ENCODE results near the gene RNASE3. TPM values are rescaled to one million over a fixed set of nuclear protein-coding genes. Genes with fewer than 3 reads are reported as not detected.
"Not testable (repeated sequence)": the region's sequence is repeated elsewhere in the genome, so short reads cannot be mapped to it uniquely, and the experiment has no call there.

The RNASE3 gene
- not detected for total RNA-seq

DNA sequence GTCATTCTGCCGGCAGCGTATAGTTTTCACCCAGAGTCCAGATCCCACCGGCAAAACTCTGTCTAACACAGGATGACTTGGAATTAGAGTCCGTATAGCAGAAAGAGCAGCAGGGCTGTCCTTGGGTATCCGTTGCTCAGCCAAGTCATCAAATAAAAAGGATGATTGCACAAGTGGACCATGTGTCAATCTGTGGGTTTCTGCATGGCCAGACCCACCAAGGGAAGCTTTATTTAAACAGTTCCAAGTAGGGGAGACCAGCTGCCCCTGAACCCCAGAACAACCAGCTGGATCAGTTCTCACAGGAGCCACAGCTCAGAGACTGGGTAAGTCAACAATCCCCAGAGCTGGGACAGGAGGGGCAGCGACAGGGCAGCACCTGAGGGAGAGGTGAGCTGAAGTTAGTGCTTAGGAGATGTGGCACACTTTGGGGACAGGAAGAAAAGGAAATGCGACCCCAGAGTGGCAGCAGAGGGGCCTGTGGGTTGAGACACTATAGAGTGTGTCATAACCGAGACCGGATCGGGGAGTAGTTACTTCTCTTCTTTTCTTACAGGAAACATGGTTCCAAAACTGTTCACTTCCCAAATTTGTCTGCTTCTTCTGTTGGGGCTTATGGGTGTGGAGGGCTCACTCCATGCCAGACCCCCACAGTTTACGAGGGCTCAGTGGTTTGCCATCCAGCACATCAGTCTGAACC is at the start of gene RNASE3:
RNASE3 (plus strand) TSS at position 260 of the 700 bp plus-strand sequence; CDS start at position 562, 302 bp downstream.
- CTCF ChIA-PET: interaction anchor here (1.6 kb wide), 1 partner anchor 80 kb away, joined by 4 read pairs; no protein-coding TSS in a partner anchor
- H3K4me3 Mint-ChIP-seq; H3K27ac Mint-ChIP-seq; H3K36me3 Mint-ChIP-seq (ENCODE audit: low read depth); DNase-seq; POLR2A ChIA-PET; H3K9me3 Mint-ChIP-seq; H3K4me1 Mint-ChIP-seq: not testable (repeated sequence)
- peaks cover 35% of the 10 kb centered on the region for H3K27me3 Mint-ChIP-seq

DNA sequence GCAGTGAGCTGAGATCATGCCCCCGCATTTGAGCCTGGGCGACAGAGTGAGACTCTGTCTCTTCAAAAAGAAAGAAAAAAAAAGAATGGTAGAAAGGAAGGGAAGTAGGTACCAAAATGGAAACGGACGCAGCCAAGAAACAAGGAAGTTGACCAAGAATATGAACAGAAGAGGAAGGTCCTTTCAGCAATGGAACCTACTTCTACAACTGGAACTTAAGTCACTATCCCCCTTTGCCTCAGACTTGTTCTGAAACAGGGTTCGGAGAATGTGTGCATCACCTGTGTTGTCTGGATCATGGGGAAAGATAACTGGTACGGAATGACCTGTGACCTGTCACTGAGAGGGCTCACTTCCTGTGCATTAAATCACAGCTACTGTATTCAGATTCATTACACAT is 44.6 kb upstream of the RNASE3 start:
- H3K9me3 Mint-ChIP-seq: no peaks in the 10 kb centered on the region
- no peak overlapping the region for H3K27ac Mint-ChIP-seq
- CTCF ChIA-PET: interaction anchor here (0.6 kb wide), 1 partner anchor 85 kb away, joined by 3 read pairs; no protein-coding TSS in a partner anchor

DNA sequence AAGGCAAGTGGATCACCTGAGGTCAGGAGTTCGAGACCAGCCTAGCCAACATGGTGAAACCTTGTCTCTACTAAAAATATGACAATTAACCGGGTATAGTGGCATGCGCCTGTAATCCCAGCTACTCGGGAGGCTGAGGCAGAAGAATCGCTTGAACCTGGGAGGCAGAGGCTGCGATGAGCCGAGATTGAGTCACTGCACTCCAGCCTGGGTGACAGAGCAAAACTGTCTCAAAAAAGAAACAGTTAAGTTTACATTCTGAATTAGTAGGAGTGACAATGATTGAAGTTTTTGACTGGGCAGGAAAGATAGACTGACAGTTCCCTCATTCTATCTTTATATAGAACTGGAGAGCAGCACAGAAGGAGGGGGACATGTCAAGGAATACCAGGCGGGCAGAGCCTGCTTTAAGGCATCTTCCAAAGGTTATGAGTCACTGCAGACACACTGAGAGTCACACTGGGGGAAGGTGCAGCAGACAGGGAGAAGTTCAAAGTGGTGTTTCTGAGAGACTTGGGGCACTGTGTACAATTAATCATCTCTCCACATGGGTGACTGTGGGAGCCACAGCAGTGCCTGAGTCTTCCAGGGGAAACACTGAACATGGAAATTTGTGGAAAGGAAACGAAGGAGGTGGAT is 42.8 kb upstream of the RNASE3 start:
- Mint-ChIP-seq H3K36me3 (ENCODE audit: low read depth) (no peaks in the 10 kb centered on the region), H3K27ac (no peak overlapping the region), H3K9me3 (no peaks in the 10 kb centered on the region), H3K4me1 (no peaks in the 10 kb centered on the region), H3K27me3 (peaks cover 15% of the 10 kb centered on the region), H3K4me3 (no peak overlapping the region)
- POLR2A ChIA-PET: interaction anchor here (1.1 kb wide), 1 partner anchor 11 kb away, joined by 3 read pairs; no protein-coding TSS in a partner anchor
- CTCF ChIA-PET: interaction anchor here (0.9 to 2.3 kb wide), 2 partner anchors 8 to 9 kb away, joined by 3 to 10 read pairs; no protein-coding TSS in a partner anchor
- DNase-seq: no peak

More for the DNA sequence above, 44.6 kb upstream of the RNASE3 start:
- Mint-ChIP-seq H3K27me3 (peaks cover 15% of the 10 kb centered on the region), H3K4me3 (no peak overlapping the region), H3K4me1 (no peaks in the 10 kb centered on the region), H3K36me3 (ENCODE audit: low read depth) (no peaks in the 10 kb centered on the region)
- DNase-seq: no peak
- POLR2A ChIA-PET: no interaction called here

- no peaks in the 10 kb centered on the region for H3K9me3 Mint-ChIP-seq
- DNase-seq: no peak
- no peaks in the 10 kb centered on the region for H3K4me1 Mint-ChIP-seq
- no peaks in the 10 kb centered on the region for H3K36me3 Mint-ChIP-seq (ENCODE audit: low read depth)
- POLR2A ChIA-PET: no interaction called here
- H3K27ac Mint-ChIP-seq: no peak overlapping the region
- no peak overlapping the region for H3K4me3 Mint-ChIP-seq
- CTCF ChIA-PET: interaction anchor here (1.1 to 2.3 kb wide), 2 partner anchors 9 to 24 kb away, joined by 3 to 10 read pairs; no protein-coding TSS in a partner anchor
- peaks cover 15% of the 10 kb centered on the region for H3K27me3 Mint-ChIP-seq
Measured at GRCh38 chr14:20848955-20849570, 42.1 kb upstream of the RNASE3 start.

DNA sequence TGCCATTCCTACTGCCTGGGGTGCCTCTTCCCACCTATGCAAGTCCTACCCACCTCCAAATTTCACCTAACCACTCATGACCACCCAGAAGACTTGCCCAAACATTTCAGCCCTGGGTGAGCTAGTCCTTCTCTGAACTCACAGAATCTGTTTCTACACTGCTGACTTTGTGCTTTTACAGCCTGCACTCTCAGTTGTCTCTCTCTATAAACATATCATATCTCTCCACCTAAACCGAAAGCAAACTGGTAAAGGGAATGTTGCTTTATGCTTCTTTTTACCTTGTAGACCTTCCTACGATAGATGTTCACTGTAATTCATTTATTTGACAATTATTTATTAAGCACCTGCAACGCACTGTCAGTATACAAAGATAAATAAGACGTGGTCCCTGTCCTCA is 38.1 kb upstream of the RNASE3 start:
- no peak for DNase-seq
- no peak overlapping the region for H3K27ac Mint-ChIP-seq
- ChIA-PET CTCF (no interaction called here), POLR2A (no interaction called here)
- H3K36me3 Mint-ChIP-seq (ENCODE audit: low read depth): no peaks in the 10 kb centered on the region
- peaks cover 17% of the 10 kb centered on the region for H3K27me3 Mint-ChIP-seq
- H3K4me1 Mint-ChIP-seq: no peaks in the 10 kb centered on the region
- no peaks in the 10 kb centered on the region for H3K9me3 Mint-ChIP-seq
- H3K4me3 Mint-ChIP-seq: no peak overlapping the region

DNA sequence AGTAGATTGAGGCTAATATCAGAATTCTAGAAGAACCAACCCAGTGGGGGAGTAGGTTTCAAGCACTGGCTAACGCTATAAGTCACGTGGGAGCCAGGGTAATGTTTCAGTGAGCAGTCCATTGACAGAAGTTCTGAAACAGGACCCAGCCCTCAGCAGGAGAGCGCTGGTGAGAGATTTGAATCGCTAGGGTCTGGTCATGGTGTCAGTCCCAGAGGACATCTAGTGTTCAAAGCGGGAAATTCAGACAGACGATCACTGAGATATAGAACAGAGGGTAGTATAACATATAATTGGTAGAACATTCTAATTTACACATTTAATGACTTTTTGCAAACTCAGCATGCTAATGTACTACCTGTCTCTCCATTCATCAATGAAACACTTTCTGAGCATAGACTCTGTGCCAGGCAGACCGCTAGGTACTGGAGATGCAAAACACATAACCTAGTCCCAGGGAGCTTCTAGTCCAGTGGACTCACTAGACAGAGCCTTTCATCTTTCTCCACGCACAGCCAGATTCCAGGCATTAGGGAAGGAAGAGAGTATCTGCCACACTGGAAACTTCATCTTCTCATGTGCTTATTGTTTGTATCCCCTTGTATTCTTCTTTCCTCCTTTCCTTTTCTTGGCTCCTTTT is 35.4 kb upstream of the RNASE3 start:
- ChIA-PET CTCF (interaction anchor here (0.6 to 2.9 kb wide), 12 partner anchors 8 to 236 kb away, joined by 3 to 19 read pairs (median 4); no protein-coding TSS in a partner anchor), POLR2A (no interaction called here)
- DNase-seq: peak; percentile 58
- H3K36me3 Mint-ChIP-seq (ENCODE audit: low read depth): no peaks in the 10 kb centered on the region
- H3K4me1 Mint-ChIP-seq: no peaks in the 10 kb centered on the region
- no peaks in the 10 kb centered on the region for H3K9me3 Mint-ChIP-seq
- no peak overlapping the region for H3K27ac Mint-ChIP-seq
- no peak overlapping the region for H3K4me3 Mint-ChIP-seq
- peaks cover 22% of the 10 kb centered on the region for H3K27me3 Mint-ChIP-seq

DNA sequence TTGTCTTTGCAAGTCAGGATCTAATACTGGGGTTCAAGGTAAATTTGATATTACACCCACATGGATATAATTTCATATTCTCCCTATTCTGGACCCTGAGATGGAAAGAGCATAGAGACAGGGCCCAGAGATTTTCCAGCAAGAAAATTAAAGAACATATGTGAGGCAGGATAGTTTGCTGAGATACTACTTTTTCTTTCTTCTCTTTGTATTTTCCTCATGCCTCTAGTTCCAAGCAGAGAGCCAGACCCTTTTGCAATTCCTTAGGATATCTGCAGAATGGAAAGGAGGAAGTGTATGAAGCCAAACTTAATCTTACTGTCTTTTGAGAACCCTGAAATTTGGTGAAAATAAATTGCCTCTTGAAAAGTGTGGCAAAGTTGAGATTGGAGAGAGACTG is 34.0 kb upstream of the RNASE3 start:
- CTCF ChIA-PET: interaction anchor here (0.6 to 4.6 kb wide), 28 partner anchors 9 to 247 kb away, joined by 3 to 73 read pairs (median 4); partner anchors contain the start of gene RNASE6

DNA sequence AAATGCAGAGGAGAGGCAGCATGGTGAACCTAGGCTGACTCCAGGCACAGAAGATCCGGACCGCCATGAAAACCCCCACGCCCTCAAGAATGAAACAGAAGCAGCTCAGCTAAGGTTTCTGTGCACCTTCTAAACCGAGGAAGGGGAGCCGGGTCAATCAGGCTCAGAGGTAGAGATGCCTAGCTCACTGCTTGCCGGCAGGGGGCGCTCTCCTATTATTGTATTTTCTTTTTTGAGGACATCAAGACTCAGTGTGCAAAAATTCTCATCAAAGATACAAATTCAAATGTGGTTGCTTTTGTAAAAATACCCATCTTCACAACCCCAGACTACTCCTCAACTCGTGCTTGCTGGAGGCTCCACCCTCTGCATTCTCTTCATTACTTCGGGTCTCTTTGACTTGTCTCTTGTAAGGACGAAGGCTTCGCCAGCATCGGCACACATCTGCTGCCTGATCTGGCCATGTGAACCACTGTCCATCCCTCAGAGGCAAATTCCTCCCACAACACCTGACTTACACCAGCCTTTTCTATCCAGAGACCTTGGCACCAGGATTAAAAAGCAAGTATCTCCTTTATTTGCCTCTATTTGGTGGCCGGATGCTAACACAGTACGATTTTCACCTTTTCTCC is 33.4 kb upstream of the RNASE3 start:
- no peaks in the 10 kb centered on the region for H3K9me3 Mint-ChIP-seq
- no peaks in the 10 kb centered on the region for H3K4me1 Mint-ChIP-seq
- H3K36me3 Mint-ChIP-seq (ENCODE audit: low read depth): no peaks in the 10 kb centered on the region
- H3K27me3 Mint-ChIP-seq: peaks cover 32% of the 10 kb centered on the region
- H3K27ac Mint-ChIP-seq: no peak overlapping the region
- ChIA-PET CTCF (interaction anchor here (0.6 to 4.6 kb wide), 27 partner anchors 9 to 248 kb away, joined by 3 to 73 read pairs (median 4); partner anchors contain the start of gene RNASE6), POLR2A (interaction anchor here (2.6 kb wide), 1 partner anchor 113 kb away, joined by 7 read pairs; no protein-coding TSS in a partner anchor)
- DNase-seq: peak; percentile 75
- no peak overlapping the region for H3K4me3 Mint-ChIP-seq

More for the DNA sequence above, 34.0 kb upstream of the RNASE3 start:
- Mint-ChIP-seq H3K36me3 (ENCODE audit: low read depth) (no peaks in the 10 kb centered on the region), H3K27me3 (peaks cover 29% of the 10 kb centered on the region), H3K9me3 (no peaks in the 10 kb centered on the region), H3K27ac (no peak overlapping the region), H3K4me3 (no peak overlapping the region), H3K4me1 (no peaks in the 10 kb centered on the region)
- POLR2A ChIA-PET: interaction anchor here (2.6 kb wide), 1 partner anchor 114 kb away, joined by 7 read pairs; no protein-coding TSS in a partner anchor
- DNase-seq: no peak

DNA sequence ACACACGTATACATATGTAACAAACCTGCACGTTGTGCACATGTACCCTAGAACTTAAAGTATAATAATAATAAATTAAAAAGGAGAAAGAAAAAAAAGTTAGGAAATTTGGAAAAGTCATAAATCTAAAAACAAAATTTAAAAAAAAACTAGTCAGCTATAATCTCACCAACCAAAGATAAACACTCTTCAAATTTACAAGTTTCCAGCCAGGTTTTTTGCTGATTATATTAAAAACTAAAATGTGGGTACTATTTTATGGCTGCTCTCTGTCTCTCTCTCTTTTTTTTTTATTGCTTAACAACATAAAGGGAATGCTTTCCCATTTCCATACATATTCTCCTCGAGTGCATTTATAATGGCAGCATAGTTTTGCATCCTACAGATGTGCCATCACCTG is 25.0 kb upstream of the RNASE3 start:
- CTCF ChIA-PET: interaction anchor here (1.8 kb wide), 1 partner anchor 8 kb away, joined by 5 read pairs; no protein-coding TSS in a partner anchor
- H3K9me3 Mint-ChIP-seq: no peaks in the 10 kb centered on the region
- peaks cover 43% of the 10 kb centered on the region for H3K27me3 Mint-ChIP-seq

DNA sequence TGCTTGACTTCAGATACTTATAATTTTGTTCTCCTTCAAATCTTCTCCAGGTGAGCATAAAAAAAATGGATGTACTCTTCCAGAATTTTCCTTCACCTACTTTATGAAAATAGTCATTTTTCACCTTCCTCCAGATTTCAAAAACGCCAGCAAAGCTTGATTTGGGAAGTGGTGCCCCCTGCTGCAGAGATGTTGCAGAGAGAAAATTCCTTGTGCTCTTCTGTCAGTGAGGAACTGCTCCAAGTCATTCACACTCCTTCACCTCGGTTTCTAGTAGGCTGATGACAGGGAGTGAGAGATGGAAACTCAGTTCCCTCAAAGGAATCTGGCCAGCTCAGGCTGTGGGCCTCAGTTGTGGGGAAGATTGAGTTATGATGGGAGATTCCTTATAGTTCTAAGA is 24.2 kb upstream of the RNASE3 start:
- Mint-ChIP-seq H3K27me3 (peaks cover 42% of the 10 kb centered on the region), H3K27ac (no peak overlapping the region), H3K36me3 (ENCODE audit: low read depth) (no peaks in the 10 kb centered on the region), H3K4me1 (no peaks in the 10 kb centered on the region), H3K9me3 (no peaks in the 10 kb centered on the region), H3K4me3 (no peak overlapping the region)
- no peak for DNase-seq
- POLR2A ChIA-PET: no interaction called here
- CTCF ChIA-PET: interaction anchor here (0.6 to 1.8 kb wide), 3 partner anchors 8 to 170 kb away, joined by 3 to 5 read pairs (median 5); no protein-coding TSS in a partner anchor

More for the DNA sequence above, 25.0 kb upstream of the RNASE3 start:
- Mint-ChIP-seq H3K27ac (no peak overlapping the region), H3K36me3 (ENCODE audit: low read depth) (no peaks in the 10 kb centered on the region), H3K4me3 (no peak overlapping the region), H3K4me1 (no peaks in the 10 kb centered on the region)
- no peak for DNase-seq
- POLR2A ChIA-PET: no interaction called here

- Mint-ChIP-seq H3K4me1 (peaks cover 19% of the 10 kb centered on the region), H3K27ac (no peak overlapping the region), H3K27me3 (peaks cover 25% of the 10 kb centered on the region), H3K36me3 (ENCODE audit: low read depth) (no peaks in the 10 kb centered on the region), H3K9me3 (no peaks in the 10 kb centered on the region), H3K4me3 (no peak overlapping the region)
- POLR2A ChIA-PET: no interaction called here
- CTCF ChIA-PET: interaction anchor here (0.9 to 4.0 kb wide), 16 partner anchors 15 to 264 kb away, joined by 3 to 52 read pairs (median 4); no protein-coding TSS in a partner anchor
- DNase-seq: peak; percentile 82
Measured at GRCh38 chr14:20873370-20874177, 17.6 kb upstream of the RNASE3 start.
